Calu3 (cell line): ENCODE data around the gene GMCL2. TPM values are rescaled to one million over a fixed set of nuclear protein-coding genes. Genes with fewer than 3 reads are reported as not detected.

Experiments used
- BruUV-seq: library from RNA; stranded (reverse); fragments of 400-500 nt; replicated peaks from 2 replicates; lab custom pipeline; 2021; lab: Mats Ljungman, UMichigan
- CTCF ChIA-PET: fragments of 300-600 bp; sonication (Branson Sonifier 250); formaldehyde crosslinking; loops from one replicate; lab custom pipeline; 2022; ENCODE audit warnings: antibody characterized with exemption; lab: Charles Lee
- DNase-seq: peaks from one replicate; pipeline ENCODE4 v3.0.0; 2022
- H3K27ac Mint-ChIP-seq: one replicate; pipeline ENCODE4 v1.8.0; 2022; ENCODE audit warnings: mixed read lengths; ENCODE audit not compliant: unreplicated experiment
- H3K27me3 Mint-ChIP-seq: one replicate; pipeline ENCODE4 v1.8.0; 2022; ENCODE audit warnings: mixed read lengths; ENCODE audit not compliant: unreplicated experiment
- H3K36me3 Mint-ChIP-seq: one replicate; pipeline ENCODE4 v1.8.0; 2022; ENCODE audit warnings: mild to moderate bottlenecking, moderate library complexity, mixed read lengths; ENCODE audit not compliant: insufficient read depth, unreplicated experiment
- H3K4me1 Mint-ChIP-seq: one replicate; pipeline ENCODE4 v1.8.0; 2022; ENCODE audit warnings: mild to moderate bottlenecking, low read depth, mixed read lengths; ENCODE audit not compliant: unreplicated experiment
- H3K4me3 Mint-ChIP-seq: one replicate; pipeline ENCODE4 v1.8.0; 2022; ENCODE audit warnings: mild to moderate bottlenecking, low read depth, moderate library complexity, mixed read lengths; ENCODE audit not compliant: unreplicated experiment
- H3K9me3 Mint-ChIP-seq: one replicate; pipeline ENCODE4 v1.8.0; 2022; ENCODE audit warnings: low read depth, mixed read lengths; ENCODE audit not compliant: unreplicated experiment
- intact Hi-C: fragments of 100-400 bp; cut with micrococcal nuclease; formaldehyde crosslinking; loops from one replicate; pipeline ENCODE4 v1.10.0; 2022; ENCODE audit not compliant: unreplicated experiment
- total RNA-seq: library from RNA; stranded (reverse); gene quantifications from 2 replicates; pipeline ENCODE4 v1.2.3, GENCODE V29; 2022
- TF ChIP-seq, protein P1 (sequence below): fragments of 200-600 bp; IDR thresholded peaks from one replicate; pipeline ENCODE4 v1.8.0; 2022; ENCODE audit warnings: antibody characterized with exemption; ENCODE audit not compliant: unreplicated experiment

GMCL2 gene
- total RNA-seq, 1 experiment from 2014 or later = not detected

DNA sequence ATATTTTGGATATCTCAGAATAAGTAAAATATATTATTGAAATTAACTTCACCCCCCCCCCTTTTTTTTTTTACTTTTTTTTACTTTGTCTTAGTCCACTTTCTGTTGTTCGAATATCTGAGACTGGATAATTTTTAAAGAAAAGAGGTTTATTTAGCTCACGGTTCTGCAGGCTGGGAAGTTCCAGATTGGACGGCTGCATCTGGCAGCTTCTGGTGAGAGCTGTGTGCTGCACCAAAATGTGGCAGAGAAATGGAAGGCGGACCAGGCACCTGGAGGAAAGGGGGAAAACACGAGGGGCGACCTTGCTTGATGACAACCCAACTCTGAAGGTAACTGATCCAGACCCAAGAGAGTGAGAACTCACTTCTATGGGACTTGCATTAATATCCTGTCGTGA is 5.6 kb upstream of the GMCL2 start:
- H3K4me1 Mint-ChIP-seq = no peaks in the 10 kb centered on the region
- H3K9me3 Mint-ChIP-seq = peaks cover 8% of the 10 kb centered on the region
- no peak for DNase-seq
- CTCF ChIA-PET = no interaction called here
- H3K4me3 Mint-ChIP-seq = no peak overlapping the region
- no TSS peak for BruUV-seq
- peaks cover 63% of the 10 kb centered on the region for H3K27me3 Mint-ChIP-seq
- intact Hi-C loops = no loop called here
- TF ChIP-seq, protein P1, sequence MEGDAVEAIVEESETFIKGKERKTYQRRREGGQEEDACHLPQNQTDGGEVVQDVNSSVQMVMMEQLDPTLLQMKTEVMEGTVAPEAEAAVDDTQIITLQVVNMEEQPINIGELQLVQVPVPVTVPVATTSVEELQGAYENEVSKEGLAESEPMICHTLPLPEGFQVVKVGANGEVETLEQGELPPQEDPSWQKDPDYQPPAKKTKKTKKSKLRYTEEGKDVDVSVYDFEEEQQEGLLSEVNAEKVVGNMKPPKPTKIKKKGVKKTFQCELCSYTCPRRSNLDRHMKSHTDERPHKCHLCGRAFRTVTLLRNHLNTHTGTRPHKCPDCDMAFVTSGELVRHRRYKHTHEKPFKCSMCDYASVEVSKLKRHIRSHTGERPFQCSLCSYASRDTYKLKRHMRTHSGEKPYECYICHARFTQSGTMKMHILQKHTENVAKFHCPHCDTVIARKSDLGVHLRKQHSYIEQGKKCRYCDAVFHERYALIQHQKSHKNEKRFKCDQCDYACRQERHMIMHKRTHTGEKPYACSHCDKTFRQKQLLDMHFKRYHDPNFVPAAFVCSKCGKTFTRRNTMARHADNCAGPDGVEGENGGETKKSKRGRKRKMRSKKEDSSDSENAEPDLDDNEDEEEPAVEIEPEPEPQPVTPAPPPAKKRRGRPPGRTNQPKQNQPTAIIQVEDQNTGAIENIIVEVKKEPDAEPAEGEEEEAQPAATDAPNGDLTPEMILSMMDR = no peak
- no peaks in the 10 kb centered on the region for H3K36me3 Mint-ChIP-seq
- H3K27ac Mint-ChIP-seq = no peak overlapping the region

DNA sequence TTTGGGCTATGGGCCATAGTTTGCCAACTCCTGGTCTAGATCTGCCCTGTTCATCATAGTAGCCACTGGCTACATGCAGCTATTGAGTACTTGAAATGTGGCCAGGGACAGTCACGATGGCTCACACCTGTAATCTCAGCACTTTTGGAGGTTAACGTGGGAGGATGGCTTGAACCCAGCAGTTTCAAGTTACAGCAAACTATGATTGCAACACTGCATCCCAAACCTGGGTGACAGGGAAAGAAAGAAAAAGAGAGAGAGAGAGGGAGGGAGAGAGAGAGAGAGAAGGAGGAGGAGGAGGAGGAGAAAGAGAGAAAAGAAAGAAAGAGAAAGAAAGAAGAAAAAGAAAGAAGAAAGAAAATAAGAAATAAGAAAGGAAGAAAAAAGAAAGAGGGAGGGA is 5.1 kb upstream of the GMCL2 start:
- DNase-seq = no peak
- Mint-ChIP-seq H3K27ac (no peak overlapping the region), H3K9me3 (peaks cover 8% of the 10 kb centered on the region), H3K27me3 (peaks cover 63% of the 10 kb centered on the region), H3K4me3 (no peak overlapping the region), H3K36me3 (no peaks in the 10 kb centered on the region), H3K4me1 (no peaks in the 10 kb centered on the region)
- intact Hi-C loops = no loop called here
- TF ChIP-seq, protein P1 = no peak
- CTCF ChIA-PET = no interaction called here
- BruUV-seq = no TSS peak

- intact Hi-C loops = no loop called here
- BruUV-seq = no TSS peak
- H3K27me3 Mint-ChIP-seq = peaks cover 63% of the 10 kb centered on the region
- no peak overlapping the region for H3K27ac Mint-ChIP-seq
- CTCF ChIA-PET = no interaction called here
- TF ChIP-seq, protein P1 = no peak
- DNase-seq = no peak
- no peaks in the 10 kb centered on the region for H3K36me3 Mint-ChIP-seq
- peaks cover 8% of the 10 kb centered on the region for H3K9me3 Mint-ChIP-seq
- H3K4me1 Mint-ChIP-seq = no peaks in the 10 kb centered on the region
- H3K4me3 Mint-ChIP-seq = no peak overlapping the region
These were observed 4.5 kb upstream of the GMCL2 start for GRCh38 chr5:178191661-178192060.

- no peaks in the 10 kb centered on the region for H3K36me3 Mint-ChIP-seq
- intact Hi-C loops = no loop called here
- H3K27me3 Mint-ChIP-seq = peaks cover 40% of the 10 kb centered on the region
- no peak for DNase-seq
- TF ChIP-seq, protein P1 = no peak
- CTCF ChIA-PET = interaction anchor here (0.5 to 0.8 kb wide), 2 partner anchors 20 to 211 kb away, joined by 3 to 6 read pairs; no protein-coding TSS in a partner anchor
- H3K27ac Mint-ChIP-seq = no peak overlapping the region
- H3K9me3 Mint-ChIP-seq = peaks cover 8% of the 10 kb centered on the region
- no TSS peak for BruUV-seq
- no peak overlapping the region for H3K4me3 Mint-ChIP-seq
- no peaks in the 10 kb centered on the region for H3K4me1 Mint-ChIP-seq
These were observed 2.3 kb upstream of the GMCL2 start for GRCh38 chr5:178189433-178189832.
